GM21576 (cell line): ENCODE results near the gene AJAP1.
"Not testable (repeated sequence)": the region's sequence is repeated elsewhere in the genome, so short reads cannot be mapped to it uniquely, and the experiment has no call there.

Experiments
- ATAC-seq: cut with Tn5 transposase; IDR thresholded peaks from one replicate; pipeline ENCODE4 v1.9.1; 2021; ENCODE audit warnings: mild to moderate bottlenecking, moderate library complexity; ENCODE audit not compliant: unreplicated experiment

AJAP1 gene, protein sequence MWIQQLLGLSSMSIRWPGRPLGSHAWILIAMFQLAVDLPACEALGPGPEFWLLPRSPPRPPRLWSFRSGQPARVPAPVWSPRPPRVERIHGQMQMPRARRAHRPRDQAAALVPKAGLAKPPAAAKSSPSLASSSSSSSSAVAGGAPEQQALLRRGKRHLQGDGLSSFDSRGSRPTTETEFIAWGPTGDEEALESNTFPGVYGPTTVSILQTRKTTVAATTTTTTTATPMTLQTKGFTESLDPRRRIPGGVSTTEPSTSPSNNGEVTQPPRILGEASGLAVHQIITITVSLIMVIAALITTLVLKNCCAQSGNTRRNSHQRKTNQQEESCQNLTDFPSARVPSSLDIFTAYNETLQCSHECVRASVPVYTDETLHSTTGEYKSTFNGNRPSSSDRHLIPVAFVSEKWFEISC

DNA sequence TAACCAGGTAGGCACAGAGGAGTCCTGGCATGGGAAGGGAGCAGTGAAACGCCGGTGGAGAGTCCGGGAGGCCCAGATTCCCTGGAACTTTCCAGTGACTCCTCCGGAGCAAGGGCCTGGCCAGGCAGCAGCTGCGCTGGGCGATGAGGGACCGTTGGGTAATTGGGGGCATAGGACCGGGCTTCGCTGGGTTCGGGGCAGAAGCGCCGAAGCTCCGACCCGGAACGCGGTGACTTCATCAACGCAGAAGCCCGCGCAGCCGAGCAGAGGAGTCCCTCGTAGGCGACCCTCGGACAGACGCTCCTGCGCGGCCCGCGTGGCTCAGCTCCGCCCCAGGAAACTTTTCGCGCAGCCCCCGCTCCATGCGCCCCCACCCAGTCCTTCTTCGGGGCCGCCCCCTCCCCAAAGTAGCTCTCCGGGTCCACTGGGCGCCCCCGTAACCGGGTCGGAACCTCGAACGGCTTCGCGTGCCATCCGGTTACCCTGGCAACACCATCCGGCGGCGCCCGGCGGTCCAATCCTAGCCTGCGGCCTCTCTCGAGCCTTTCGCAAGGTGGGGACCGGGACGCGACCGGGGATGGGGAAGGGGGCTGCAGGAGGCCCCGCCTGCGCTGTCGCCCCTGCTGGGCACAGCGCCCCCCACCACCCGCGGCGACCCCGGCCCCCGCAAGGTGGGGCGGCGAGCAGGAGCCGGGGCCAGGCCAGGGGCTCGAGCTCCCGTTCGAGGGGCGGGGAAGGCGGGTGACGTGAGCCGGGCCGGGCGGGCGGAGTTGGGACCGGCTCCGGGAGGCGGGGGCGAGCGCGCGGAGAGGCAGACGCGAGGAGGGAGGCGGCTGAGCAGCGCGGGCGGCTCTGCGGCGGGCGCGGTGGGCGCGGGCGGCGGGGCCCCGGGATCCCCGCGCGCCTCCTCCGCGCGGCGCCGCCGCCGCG is at the start of gene AJAP1:
Gene AJAP1 (plus strand): TSS at position 814 of the 930 bp plus-strand sequence. CDS start 817 bp downstream, outside the sequence.
- ATAC-seq: no peak

DNA sequence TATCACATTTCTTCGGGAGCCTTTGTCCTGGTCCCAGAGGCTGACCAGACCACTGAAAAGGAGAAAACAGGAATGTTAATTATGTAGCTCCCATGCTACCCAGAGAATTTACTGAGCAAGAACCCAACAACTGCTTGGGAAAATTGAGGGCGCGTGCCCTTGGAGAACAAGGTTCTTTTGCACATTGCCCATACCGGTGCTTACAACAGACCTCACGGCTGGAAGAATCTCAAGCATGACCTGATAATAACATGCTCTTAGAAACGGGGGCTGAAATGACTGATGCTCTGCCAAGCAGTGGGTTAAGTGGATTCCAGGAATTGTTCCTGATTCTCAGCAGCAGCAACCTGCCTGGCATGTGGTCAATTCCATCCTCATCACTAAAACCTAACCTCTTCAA is 49.3 kb upstream of the AJAP1 start:
- ATAC-seq: no peak

DNA sequence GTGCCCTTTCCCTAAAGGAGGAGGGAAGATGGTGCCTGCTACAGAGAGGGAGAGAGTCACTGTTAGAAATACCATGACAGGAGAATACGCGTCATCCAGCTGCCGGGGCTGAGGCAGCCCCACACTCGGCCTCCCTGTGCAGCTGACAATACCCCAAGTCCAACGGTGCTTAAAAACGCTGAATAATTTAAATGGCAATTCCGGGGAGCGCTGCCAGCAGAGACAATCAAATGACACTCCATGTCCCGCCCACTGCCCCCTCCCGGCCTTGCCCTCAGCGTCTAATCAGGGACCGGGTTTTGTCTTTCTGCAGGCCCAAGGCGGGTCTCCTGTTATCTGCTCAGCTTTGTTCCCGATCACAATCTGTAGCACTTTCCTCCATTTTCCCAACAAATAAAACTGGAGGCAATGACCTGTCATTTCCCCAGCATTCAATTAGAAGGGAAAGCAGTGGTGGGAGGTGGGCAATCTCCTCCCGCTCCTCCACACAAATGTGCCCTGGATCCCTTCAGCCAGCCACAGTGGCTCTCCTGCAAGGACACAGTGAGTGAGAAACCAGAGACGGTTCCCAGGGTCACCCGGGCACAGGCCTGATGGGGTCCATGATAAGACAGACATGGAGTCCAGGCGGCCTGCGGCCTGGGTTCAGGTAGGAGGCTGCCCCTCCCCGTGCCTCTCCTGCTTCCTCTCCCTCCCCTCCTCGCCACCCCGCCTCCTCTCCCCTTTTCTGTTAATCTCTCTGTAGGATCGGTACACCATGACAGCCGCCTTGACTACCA is 42.7 kb upstream of the AJAP1 start:
- no peak for ATAC-seq

DNA sequence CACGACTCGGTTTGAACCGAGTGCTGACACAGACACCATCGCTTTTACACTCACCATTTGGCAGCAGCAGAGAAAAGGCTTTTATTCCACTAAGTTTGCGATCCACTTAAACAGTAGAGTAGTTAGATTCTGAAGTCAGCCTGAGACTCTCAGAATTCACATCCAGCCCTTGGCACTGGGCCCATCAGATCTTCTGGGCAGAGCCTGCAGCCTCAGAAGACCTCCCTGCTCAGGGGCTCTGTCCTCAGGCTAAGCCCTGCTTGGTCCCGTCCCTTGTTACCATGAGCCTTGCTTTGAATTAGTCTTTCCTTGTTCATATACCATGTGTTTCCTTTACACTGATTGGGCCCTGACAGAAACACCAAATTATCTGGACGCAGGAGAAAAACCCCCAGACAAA is 41.4 kb upstream of the AJAP1 start:
- ATAC-seq: no peak

DNA sequence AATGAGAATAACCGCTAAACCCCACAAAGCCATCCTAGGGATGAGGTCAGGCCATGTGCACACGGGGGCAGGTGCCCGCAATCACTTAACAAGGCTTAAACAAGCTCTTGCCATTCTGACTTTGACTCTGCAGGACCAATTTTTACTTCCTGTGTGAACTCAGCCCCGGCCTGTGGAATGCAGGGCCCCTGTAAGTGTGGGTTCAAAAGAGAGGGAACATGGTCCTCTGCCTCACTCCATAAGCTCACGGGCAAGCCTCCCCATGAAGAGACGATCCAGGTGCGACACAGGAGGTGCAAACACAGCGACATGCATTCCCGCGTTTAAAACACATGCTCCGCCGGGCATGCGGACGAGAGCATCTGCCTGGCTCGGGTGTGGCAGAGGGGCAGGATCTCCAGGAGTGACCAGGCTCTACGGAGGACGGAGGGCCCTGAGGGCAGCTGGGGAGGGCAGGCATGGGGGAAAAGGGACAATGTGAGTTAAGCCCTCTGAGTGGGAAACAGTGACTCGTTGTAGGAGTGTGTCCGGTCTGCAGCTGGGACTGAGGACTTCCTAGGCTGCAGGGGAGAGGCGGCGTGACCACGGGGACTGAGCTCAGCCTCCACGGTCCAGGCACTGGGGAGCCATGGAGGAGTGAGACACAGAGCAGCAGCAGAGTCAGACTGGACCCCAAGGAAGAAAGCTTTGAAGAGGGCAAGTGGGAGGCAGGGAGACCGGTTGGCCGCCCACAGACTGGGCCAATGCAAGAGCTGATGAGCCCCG is 40.6 kb upstream of the AJAP1 start:
- ATAC-seq: no peak

DNA sequence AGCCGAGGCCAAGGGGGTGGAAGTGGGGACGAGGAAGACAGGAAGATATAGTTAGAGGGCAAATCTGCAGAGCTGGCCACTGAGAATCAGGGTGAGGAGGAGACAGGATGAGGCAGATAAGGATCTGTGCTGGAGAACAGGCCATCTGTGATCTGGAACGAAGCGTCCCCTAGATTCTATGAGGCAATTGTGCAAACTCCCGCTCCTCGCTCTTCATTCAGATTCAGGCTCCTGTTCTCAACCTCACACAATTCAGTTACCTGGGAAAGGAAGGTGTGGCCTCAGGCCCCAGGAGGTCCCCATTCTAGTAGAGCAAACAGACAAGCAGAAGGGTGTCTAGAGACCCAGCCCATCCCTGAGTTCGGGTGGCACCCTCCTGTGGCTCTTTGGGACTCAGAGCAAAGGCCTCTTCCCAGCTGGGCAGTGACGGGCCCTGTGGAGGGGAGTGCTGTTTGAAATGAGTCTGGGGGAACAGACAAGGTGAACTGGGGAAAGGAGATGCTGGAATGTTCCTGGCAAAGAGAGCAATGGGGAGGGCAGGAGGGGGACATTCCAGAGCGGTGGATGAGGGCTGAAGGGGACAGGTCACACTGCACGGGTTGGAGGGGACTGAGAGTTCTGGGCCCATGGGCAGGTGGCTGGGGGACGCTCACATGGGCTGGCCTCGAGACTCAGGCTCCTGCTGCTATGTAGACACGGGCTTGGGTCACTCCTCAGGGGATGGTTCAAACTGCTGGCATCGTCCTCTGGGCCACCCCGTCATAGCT is 39.9 kb upstream of the AJAP1 start:
- no peak for ATAC-seq

DNA sequence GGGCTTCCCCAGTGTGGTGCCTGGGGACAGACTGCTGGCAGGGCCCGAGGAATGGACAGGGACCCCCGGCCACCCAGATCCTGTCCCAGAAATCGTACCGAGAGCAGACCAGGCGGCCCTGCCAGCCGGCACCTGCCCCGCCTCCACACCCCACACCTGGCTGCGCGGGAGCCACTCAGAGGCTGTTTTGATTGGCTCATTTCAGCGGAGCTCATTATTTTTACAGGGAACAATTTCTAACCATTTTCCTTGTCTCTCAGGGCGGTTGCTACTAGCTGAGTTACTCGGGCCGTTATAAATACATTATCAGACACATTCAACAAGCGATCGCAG is 39.3 kb upstream of the AJAP1 start:
- ATAC-seq: no peak

DNA sequence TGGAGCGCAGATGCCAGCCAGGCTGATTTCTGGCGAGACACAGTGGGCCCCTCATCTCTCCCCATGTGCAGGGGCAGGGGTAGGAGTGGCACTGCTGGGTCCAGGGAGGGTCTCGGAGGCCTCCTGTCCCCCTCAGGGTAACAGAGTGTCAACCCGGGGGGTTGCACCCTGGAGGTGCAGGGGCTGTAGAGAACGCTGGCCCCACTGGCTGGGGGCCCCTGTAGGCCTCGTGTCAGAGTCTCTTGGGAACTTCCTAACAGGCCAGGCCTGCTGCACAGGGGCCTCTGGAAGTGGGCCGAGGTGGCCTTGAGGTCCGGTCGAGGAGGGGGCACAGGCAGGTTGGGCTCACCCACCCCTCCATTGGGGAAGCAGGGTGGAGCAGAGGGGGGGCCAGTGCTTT is 38.9 kb upstream of the AJAP1 start:
- no peak for ATAC-seq

DNA sequence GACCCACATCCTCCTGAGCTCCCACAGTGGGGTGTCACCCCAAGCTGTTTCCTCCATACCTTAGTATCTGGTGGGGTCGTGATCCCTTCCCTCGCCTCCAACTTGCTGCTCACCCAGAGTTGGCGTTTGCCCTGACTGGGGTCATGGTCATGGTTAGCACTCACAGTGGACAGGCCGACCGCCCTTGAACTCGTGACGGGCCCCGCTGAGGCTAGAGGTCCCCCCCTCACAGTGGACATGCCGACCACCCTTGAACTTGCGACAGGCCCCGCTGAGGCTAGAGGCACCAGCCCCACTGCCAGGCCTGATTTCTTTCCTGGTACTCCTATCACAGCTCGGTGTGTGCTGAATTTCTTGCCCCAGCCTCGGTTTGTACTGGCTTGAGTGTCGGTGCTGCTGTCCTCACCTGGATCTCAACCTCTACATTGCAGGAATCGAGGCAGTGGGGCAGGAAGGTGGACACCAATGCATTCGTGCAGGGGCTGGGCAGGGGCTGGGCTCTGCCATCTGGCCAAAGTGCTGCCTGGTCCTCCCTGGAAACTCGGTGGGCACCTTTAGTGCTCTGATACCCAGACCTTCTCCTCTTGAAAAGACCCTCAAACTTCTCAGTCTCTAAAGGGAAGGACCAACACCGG is 37.5 kb upstream of the AJAP1 start:
- ATAC-seq: no peak

DNA sequence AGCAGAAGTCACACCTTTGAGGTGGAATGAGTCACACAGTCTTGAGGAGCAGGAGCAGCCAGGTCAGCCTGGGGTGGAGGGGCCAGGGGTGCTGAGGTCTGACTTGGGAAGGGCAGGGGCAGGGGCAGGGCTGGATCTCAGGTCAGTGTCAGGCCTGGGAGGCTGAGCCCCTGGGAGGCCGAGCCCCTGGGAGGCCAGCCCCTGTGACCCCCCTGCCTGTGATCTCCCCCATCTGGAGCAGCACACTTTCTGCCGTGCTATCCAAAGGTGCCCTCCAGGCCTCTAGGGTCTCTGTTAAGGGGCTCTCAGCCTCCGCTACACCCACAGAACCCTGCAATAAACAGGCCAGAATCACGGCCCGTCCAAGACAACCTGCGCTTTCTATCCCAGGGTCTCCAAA is 36.9 kb upstream of the AJAP1 start:
- no peak for ATAC-seq

DNA sequence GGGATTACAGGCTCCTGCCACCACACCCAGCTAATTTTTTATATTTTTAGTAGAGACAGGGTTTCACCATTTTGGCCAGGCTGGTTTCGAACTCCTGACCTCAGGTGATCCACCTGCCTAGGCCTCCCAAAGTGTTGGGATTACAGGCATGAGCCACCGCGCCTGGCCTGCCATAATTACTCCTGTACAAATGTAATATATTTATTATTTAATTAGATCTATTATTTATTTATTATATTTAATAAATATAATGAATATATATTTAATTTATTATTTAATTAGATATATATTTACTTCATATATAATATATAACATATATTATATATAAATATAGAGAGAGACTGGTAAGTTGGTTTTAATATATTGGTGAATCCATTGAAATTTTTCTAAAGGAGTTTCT is 35.6 kb upstream of the AJAP1 start:
- ATAC-seq: not testable (repeated sequence)

DNA sequence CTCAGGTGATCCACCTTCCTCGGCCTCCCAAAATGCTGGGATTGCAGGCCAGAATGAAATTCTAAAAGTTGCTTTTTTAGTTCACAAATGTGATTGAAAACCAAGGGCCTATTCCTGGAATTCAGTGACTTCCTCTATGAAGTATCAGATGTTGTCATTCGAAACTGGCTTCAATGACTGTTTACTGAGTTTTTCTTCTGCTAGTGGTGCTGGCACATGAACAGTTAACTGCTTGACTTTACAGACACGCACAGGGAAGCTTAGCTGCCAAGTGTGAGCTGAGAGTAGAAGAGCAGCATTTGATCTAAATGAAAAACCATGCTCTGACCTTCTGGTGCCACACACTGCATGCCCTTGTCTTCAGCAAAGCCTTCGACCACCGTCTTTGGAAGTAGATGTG is 32.8 kb upstream of the AJAP1 start:
- ATAC-seq: no peak

DNA sequence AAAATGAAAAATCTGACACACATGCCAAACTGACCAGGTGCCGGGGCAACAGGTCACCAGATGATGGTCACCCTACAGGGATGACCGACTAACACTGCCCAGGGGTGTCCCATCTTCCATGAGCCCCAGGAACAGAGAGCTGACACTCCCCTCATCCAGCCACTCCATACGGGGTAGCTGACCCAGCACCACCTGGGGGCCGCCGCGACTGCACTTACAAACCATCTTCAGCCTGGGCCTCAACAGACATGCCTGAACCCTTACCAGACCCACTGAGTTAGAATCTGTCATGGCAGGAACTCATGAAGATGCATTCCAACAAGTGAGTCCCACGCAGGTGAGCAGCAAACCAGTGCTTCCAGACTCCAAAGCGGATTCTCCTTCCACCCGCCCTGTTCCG is 31.6 kb upstream of the AJAP1 start:
- ATAC-seq: no peak

DNA sequence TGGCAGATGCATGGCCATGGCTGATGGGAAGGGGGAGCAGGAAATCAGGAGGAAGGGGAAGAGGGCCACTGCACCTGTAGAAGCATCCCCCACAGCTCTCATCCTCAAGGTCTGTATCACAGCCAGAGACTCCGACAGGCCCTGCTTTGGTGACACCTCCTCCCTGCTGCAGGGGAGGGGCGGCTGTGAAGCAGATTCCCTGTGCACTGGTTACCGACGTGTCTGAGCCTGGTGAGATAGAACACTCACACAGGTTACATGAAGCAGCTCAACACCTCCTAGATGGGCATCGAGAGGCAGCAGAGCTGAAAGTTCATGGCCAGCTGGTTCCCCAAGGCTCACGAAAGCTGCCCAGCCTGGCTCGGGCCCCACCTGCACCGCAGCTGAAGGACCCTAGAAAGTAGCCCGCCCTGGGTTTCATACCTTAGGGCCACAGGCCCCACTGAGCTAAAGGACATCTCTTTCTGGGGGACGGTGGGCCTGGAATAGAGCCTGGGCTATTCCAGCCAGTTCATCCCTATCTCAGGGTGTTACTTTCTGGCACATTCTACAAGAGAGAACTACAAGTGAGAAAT is 30.2 kb upstream of the AJAP1 start:
- ATAC-seq: no peak

DNA sequence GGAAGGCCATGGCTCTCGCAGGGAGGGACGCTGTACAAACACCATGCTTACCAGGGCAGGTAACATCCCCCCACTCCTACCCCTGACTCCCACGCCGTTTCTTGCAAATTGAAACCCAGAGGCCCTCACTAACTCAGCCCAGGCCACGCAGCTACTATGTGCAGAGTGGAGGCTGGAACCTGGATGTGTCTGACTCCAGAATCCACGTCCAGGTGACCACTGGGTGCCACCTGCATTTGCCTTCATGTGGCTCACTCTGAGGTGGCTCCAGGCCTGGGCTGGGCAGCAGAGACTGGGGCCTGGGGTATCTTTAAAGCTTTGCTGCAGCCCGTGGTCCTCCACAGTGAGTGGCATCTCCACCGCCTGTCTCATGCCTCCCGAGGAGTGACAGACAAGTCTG is 29.6 kb upstream of the AJAP1 start:
- no peak for ATAC-seq

DNA sequence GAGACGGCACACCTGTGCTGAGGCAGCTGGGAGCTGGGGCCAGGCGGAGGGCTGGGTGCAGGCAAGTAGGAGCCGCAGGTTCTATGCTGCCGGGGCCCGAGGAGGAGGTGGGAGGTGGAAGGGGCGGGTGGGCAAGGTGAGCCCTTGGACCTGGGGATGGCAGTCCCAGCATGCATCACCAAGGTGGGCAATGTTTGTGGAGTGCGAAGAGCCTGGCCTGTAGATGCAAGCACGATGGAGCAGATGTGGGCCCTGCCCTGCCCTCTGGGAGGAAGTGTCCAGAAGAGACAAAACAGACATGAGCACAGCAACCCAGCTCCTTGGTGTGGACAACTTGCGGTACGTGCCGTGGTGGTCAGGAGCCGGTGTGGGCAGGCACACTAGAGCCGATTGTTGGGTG is 28.3 kb upstream of the AJAP1 start:
- ATAC-seq: no peak

DNA sequence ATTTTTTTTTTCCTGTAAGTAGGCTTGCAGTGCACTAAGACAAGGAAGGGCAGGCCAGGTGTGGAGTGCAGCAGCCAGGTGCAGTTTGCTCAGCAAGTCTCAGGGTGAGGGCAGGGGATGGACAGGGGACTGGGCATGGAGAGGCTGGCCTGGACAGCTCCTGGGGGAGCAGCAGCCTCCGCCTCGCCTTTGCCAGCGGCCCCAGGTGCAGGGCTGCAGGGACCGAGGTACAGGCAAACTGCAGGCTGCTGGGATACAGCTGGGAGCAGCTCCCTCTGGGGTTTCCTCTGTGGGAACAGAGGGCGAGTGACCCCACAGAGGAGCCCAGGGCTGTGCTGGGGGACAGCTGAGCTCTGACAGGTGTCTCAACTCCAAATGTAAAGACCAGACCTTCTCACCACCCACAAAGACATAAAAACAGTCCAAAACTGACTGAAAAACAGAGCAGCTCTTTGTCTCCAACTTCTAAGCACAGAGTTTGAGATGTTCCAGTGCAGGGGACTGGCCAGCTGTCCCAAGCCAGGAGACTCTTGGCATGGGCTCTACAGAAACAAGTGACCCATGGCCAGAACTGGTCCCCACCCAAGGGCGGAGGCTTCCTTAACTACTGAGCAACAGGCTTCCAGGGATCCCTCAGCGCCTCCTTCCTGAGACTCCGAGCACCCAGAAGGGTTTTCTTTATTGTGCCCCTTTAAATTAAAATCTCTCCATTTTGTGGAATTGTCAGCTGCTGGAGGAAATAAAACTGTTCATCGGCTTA is 27.7 kb upstream of the AJAP1 start:
- no peak for ATAC-seq

DNA sequence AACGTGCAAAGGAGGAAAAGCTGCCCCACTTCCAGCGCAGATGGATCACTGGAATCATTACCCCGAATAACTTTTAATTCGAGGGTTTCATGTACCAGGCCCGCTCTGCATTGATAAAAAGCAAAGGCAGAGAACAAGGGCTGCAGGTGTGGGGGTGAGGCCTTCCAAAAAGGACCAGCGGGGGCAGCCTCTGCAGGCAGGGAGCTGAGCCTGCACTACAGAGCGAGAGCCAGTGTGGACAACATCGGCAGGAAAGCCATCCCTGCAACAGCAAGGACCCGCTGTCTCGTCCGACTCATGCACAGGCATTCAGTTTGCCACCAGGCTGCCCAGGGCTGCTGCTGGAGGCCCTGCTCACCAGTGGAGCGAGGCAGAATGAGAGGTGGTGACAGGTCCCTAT is 27.1 kb upstream of the AJAP1 start:
- no peak for ATAC-seq
